Activated CD4-positive, alpha-beta T cell treated with anti-CD3 and anti-CD28 coated beads, Interleukin-2, amount 50 U/mL, for 24 hours (primary cell): ENCODE data around the gene STUB1.

Experiments
- DNase-seq, 2 donors: peaks; one replicate each; pipeline ENCODE4 v3.0.0-alpha.2; 2020; ENCODE audit warnings: low read depth in 1 of 2, low spot score in 1 of 2

The STUB1 gene

DNA sequence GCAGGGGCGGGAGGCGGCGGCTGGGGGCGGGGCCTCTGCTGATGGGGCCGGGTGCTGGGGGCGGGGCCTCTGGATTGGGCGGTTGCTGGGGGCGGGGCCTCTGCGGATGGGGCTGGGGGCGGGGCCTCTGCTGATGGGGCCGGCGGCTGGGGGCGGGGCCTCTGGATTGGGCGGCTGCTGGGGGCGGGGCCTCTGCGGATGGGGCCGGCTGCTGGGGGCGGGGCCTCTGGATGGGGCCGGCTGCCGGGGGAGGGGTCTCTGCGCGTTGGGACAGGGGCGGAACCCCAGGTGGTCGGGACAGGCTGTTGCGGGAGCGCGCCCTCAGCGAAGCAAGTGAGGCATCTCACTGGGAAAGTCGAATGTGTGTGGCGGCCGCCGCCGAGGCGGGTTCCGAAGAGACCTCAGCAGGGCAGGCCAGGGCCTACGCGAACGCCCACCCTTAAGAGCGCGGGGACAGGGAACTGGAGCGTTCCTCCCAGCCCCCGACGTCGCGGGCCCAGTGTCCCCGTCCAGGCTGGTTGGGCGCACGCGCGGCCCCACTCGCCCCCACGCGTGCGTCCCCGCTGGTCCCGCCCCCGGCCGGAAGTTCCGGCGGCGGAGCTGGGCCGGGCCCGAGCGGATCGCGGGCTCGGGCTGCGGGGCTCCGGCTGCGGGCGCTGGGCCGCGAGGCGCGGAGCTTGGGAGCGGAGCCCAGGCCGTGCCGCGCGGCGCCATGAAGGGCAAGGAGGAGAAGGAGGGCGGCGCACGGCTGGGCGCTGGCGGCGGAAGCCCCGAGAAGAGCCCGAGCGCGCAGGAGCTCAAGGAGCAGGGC is at the start of gene STUB1:
Gene STUB1, plus strand, starts transcription at position 597 of the 811 bp plus-strand sequence. Its CDS starts 116 bp downstream, at position 713.
- peak; percentile 78 to 84 for DNase-seq

DNA sequence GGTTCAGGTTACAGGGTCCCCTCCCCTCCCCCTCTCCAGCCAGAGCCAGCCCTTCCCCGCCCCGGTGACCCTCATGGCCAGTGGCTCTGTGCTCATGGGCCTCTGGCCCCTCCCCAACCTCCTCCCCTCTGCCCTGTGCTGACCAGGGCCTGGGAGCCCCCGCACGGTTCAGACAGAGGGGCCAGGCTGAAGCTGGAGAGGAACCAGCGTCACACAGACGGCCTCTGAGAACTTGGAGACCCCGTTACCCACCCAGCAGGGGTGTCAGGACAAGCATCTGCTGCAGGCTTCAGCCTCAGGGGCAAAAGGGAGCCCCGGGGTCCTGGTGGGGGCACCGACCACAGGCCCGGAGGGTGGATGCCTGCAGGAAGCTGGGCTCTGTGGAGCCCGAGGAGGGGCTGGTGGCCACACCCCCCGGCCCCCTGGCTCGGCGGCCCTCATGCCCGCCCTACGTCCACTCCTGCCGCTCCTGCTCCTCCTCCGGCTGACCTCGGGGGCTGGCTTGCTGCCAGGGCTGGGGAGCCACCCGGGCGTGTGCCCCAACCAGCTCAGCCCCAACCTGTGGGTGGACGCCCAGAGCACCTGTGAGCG is 49.3 kb upstream of the STUB1 start, which contains the start of gene WFIKKN1:
Gene WFIKKN1, plus strand, starts transcription at position 171 of the 591 bp plus-strand sequence. Its CDS starts 269 bp downstream, at position 440.
- no peak for DNase-seq

DNA sequence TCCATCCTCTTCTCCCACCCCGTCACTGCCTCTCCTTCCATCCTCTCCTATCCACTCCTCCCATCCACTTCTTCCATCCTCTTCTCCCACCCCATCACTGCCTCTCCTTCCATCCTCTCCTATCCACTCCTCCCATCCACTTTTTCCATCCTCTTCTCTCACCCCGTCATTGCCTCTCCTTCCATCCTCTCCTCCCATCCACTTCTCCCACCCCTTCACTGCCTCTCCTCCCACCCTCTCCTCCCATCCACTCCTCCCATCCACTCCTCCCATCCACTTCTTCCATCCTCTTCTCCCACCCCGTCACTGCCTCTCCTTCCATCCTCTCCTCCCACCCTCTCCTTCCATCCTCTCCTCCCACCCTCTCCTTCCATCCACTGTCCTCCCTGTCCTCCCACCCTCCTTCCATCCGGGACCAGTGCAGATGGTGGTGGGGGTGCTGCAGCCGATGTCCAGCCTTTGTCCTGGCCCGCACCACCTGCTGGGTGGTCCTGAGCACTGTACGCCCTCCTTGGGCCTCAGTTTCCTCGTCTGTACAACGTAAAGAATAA is 48.3 kb upstream of the STUB1 start:
- DNase-seq, result no peak

DNA sequence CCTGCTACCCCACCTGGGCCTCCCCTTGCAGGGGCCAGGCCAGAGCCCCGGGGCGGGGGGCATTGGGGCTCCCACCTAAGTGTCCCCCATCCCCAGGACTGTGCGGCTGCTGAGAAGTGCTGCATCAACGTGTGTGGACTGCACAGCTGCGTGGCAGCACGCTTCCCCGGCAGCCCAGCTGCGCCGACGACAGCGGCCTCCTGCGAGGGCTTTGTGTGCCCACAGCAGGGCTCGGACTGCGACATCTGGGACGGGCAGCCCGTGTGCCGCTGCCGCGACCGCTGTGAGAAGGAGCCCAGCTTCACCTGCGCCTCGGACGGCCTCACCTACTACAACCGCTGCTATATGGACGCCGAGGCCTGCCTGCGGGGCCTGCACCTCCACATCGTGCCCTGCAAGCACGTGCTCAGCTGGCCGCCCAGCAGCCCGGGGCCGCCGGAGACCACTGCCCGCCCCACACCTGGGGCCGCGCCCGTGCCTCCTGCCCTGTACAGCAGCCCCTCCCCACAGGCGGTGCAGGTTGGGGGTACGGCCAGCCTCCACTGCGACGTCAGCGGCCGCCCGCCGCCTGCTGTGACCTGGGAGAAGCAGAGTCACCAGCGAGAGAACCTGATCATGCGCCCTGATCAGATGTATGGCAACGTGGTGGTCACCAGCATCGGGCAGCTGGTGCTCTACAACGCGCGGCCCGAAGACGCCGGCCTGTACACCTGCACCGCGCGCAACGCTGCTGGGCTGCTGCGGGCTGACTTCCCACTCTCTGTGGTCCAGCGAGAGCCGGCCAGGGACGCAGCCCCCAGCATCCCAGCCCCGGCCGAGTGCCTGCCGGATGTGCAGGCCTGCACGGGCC is 47.5 kb upstream of the STUB1 start:
- DNase-seq, result no peak

DNA sequence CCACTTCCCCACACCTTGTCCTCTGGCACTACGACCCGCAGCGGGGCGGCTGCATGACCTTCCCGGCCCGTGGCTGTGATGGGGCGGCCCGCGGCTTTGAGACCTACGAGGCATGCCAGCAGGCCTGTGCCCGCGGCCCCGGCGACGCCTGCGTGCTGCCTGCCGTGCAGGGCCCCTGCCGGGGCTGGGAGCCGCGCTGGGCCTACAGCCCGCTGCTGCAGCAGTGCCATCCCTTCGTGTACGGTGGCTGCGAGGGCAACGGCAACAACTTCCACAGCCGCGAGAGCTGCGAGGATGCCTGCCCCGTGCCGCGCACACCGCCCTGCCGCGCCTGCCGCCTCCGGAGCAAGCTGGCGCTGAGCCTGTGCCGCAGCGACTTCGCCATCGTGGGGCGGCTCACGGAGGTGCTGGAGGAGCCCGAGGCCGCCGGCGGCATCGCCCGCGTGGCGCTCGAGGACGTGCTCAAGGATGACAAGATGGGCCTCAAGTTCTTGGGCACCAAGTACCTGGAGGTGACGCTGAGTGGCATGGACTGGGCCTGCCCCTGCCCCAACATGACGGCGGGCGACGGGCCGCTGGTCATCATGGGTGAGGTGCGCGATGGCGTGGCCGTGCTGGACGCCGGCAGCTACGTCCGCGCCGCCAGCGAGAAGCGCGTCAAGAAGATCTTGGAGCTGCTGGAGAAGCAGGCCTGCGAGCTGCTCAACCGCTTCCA is 46.7 kb upstream of the STUB1 start:
- no peak for DNase-seq

DNA sequence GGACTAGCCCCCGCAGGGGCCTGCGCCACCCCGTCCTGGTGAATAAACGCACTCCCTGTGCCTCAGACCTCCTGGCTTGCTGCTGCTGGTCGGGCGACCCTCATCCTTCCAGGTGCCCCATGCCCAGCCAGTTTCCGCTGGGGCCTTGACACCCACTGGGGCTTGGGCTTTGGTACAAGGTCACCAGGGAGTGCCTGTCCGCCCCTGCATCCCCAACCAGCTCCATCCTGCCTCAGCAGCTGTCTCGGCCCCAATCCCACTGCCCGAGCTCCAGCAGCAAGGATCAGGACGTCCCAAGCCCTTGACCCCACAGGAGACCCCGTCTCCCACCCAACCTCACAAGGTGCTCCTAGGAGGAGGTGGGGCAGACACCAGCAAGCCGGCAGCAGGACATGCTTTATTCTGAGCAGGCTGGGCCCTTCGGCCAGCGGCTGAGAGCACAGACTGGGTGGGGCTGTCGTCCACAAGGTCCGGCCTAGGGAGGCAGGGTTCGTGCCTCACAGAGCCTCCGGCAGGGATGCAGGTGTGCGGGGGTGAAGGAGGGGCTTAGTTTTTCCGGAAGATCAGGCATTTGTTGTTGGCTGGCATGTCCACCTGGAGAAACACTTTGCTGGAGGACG is 46.0 kb upstream of the STUB1 start:
- no peak for DNase-seq

DNA sequence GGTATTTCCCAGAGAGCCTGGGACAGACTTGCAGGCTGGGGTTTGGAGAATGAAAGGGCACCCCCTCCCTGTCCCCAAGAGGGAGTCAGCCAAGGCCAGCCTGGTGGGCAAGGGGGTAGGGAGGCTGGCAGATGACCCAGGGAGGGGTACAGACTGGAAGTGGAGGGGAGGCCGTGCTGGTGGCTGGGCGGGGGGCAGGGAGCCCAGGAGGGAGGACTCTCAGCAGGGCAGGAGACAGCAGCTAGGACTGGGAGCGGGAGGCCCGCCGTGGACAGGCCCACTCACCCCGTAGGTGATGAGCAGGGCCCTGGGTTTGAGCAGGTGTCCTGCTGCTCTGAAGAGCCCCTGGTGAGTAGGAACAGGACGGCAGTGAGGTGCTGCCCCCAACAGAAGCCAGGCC is 45.2 kb upstream of the STUB1 start:
- no peak for DNase-seq

DNA sequence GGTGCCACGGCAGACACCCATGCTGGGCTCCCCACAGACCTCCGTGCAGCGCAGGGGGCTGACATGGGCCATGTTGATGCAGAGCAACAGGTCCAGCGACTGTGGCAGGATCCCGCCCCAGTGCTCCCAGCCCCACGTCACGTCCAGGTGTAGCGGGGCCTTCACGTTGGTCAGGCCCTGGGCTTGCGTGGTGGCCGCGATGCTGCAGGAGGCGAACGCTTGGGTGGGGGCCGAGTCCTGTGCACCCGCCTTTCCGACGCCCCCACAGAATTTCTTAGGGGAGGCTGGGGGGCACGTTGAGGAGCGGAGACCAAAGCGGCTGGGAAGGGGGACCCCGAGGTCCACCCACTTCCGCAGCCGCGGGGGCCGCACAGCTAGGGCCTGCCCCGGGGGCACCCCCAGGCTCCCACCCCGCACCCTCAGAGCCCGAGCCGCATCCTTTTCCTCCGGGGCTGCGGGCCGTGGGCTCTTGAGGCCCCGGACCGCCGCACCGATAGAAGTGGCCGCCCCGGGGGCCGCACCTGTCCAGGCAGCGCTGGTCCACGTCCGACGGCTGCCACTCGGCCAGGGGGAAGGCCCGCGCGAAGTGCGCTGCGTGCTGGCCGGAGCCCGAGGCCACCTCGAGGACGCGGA is 44.5 kb upstream of the STUB1 start:
- no peak for DNase-seq

DNA sequence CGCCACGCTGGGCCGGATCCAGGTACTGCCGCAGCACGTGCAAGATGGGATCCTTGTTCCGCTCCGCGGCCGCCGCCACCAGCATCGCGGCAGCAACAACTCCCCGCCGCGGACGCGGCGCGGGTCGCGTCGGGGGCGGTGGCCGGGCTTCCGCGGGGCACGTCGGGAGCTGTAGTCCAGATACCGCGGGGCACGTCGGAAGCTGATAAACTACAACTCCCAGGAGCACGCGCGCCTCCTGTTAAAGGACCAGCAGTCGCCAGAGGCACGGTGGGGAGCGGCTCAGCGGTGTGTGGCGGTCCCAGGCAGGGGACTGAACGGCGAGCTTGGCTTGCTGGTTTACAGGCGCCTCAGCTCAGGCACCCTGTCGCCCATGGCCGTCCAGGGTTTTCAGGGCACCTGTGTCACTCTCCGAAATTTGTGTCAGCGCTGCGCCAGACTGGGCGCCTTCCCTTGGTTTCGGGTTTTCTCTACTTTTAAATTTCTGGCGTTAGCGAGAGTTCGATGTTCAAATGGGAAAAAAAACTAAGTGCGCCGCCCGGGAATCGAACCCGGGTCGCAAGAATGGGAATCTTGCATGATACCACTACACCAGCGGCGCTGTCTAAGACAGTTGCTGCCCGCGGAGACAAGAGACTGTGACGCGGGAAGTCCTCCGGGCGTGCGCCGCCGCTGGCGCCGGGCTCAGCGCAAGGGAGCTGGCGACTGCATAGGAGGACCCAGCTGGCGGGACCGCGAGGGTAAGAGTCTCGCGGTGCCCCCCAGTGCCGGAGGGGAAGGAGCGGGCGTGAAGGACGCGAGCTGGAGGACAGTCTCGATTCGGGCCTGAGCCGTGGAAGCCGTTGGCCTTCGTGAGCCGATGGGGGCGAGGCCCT is 43.8 kb upstream of the STUB1 start, which contains the start of gene METTL26:
Gene METTL26, minus strand, starts transcription at position 100 of the 875 bp plus-strand sequence. Its CDS starts 15 bp downstream, at position 85.
- DNase-seq, result peak; percentile 91 to 98

DNA sequence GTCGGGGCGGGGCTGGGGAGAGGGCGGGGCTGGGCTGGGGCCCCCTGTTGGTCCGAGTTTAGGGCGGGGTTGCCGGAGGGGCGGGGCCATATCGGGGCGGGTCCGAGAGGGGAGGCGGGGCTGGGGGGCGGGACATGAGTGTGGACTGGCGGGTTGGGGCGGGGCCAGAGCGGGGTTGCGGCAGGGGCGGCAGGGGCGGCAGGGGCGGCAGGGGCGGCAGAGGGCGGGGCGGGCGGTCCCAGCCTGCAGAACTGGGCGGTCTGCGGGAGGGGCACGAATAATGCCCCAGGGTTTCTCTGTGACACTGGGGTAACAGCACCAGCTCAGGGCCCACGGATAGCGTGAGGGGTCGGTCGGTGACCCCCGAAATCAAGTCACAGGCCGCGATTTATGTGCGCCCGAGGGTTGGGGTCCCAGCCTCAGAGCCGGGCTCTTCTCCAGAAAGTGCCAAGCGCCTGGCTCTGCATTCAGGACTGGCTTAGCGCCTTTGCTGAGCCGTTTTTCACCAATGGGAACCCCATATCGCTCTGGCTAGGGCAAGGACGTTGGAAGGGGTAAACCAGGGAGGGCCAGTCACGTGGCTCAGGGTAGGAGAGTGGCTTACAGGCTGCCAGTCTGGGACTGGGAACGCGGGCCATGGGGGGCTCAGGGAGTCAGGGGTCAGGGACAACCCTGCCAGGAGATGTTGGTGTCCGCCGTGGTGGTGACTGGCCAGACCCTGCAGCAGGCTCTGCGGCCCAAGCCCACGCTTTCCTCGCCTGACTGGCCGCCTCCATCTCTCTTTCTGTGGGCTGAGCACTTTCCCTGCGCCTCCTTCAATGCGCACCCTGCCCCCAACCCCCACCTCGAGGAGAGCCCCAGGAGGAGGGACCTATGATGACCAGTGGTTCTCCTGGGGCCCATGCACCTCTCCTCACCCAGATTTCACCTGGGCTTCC is 42.9 kb upstream of the STUB1 start:
- DNase-seq, result peak in 1 of 2 donors; percentile 88

DNA sequence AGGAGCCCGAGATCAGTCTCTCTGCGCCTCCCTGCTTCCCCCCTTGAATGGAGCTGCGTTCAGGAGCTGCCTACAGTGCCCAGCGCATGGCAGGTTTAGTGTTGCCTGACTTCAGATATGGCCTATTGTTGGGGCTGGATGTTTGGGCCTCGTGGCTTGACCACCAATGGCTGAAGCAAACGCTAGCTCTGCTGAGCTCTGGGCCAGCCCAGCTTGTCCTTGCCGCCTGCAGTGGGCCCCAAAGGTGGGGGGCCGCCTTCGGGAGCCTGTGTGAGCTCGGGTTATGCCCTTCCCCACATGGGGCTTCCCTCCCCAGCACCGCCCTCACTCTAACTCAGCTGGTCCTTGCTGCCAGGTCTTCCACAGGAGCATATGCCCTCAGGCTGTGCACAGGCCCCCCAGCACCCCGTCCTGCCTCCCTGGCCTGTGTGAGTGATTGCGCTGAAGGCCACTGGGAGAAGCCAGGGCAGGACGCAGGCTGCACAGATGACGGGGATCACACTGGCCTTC is 42.1 kb upstream of the STUB1 start:
- no peak for DNase-seq

DNA sequence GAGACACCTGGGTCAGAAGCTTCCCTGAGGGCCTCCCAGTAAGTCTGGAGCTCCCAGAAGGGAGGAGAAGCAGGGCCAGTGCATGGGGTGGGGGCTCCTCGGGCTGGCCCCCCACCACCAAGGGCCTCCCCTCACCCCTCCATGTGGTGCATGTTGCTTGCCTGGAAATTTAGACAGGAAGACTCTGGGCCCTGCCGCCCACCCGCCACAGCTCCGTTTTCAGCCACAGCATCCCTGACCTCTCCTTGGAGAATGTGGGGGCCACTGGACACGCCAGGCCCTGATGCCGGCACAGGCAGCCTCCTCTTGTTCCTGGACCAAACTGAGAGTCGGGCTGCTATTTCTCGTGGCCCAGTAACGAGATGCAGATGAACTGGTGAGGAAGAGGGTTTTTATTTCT is 41.4 kb upstream of the STUB1 start:
- DNase-seq, result no peak

DNA sequence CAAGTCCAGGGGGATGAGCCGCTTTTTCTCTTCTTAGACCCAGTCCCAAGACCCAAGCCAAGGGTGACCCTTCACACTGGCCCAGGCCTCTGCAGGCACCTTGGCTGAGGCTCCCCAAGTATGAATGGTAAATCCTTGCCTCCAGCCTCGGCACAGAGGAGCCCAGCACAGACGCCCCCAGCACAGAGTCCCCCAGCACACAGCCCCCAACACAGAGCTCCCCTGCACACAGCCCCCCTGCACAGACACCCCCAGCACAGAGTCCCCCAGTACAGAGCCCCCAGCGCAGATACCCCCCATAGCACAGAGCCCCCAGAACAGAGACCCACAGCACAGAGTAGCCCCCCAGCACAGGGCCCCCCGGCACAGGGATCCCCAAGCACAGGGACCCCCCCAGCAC is 39.6 kb upstream of the STUB1 start:
- DNase-seq, result no peak

DNA sequence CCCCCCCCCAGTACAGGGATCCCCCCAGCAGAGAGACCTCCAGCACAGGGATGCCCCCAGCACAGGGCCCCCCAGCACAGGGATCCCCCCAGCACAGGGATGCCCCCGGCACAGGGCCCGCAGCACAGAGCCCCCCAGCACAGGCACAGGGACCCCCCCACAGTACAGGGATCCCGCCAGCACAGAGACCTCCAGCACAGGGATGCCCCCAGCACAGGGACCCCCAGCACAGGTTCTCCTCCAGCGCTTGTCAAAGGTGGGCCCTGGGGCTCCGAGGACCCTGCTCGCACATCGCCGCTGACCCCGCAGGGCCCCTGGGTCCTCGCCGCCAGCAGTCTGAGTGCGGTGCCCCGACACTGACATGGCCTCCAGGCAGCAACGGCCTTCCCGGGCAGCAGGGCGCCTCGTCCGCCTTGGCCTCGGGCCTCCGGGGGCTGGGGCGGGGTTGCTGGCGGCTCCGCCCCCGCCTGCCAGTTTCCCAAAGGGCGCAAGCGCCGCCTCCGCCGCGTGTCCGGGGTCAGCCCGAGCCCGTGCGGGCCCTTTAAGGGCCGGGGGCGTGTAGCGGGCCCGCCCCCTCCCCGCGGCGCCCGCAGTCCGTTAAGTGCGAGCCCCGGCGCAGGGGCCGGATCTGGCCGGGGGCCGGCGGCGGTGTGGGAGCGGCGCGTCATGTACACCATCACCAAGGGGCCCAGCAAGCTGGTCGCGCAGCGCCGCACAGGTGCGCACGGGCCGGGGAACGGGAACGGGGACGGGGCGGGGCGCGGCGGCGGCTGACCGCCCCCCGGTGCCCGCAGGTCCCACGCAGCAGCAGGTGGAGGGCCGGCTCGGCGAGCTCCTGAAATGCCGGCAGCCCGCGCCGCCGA is 38.7 kb upstream of the STUB1 start, which contains the start of gene MCRIP2:
Gene MCRIP2, plus strand, starts transcription at position 503 of the 863 bp plus-strand sequence. Its CDS starts 164 bp downstream, at position 667.
- DNase-seq, result peak; percentile 52 to 58

DNA sequence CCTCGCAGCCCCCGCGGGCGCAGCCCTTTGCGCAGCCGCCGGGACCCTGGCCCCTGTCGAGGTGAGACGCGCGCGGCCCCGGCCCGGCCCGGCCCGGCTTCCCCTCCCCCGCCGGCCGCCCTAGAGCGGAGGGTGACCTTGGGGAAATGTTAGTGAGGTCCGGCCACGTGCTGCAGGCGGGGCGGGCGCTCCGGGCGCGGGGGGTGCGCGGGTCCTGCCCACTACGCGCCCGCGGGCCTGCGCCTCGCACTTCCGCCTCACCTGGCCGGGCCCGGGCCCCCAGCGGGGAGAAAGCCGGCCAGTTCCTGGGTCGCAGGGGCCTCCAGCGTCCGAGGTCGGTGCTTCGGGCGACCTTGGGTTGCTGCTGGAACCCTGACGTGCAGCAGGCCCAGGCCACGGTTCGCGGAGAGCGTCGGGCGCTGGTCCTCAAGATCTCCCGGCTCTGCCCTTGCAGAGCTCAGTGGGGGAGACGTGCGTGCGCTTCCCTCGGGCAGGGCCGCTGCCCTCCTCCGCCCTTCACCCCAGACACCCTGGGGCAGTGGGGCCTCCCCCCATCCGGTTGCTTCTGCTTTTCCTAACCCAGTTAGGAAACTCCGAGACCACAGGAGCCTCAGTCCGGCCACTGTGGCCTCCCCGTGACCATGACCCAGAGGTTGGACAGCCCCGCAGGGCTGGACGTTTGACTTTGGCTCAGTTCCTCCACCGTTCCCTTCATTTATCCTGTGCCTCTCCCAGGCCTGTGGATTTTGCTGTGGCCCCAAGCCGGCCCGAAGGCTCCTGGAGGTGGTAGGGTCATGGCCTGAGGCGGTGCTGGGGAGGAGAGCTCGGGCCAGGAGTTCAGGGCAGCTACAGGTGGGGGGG is 37.8 kb upstream of the STUB1 start:
- DNase-seq, result no peak

DNA sequence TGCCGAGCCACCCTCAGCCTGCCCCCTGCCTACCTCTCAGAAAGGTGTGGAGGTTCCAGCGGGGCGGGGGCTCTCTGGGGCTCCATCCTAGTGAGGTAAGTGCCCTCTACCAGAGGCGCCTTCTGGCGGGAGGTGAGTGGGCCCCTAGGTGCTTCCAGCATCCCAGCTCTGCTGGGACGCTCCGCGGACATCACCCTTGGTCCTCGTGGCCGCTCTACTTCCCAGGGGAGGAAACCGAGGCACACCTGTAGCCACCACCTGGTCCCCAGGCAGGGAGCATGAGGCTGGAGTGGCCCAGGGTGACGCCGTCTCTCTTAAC is 37.2 kb upstream of the STUB1 start:
- no peak for DNase-seq
